Left renal cortex interstitium (tissue), 4 donors: ENCODE data around the gene EML5. TPM values are rescaled to one million over a fixed set of nuclear protein-coding genes. Genes with fewer than 3 reads are reported as not detected.
A peak's percentile ranks its signal among the peaks of the same experiment; 100 is the strongest.

Experiments used
- DNase-seq, 4 donors: peaks; one replicate each; pipeline ENCODE4 v3.0.0-alpha.2; 2013; ENCODE audit warnings: low read depth in 4 of 4, low spot score in 2 of 4, missing footprints in 1 of 4
- polyA plus RNA-seq, 4 donors: library from polyadenylated mRNA; unstranded; fragments of 120-200 nt; gene quantifications; one replicate each; pipeline ENCODE4 v1.2.1, GENCODE V29; 2013; ENCODE audit not compliant: insufficient read length in 4 of 4

EML5 gene
- polyA plus RNA-seq, 4 donors = 2.2 to 3.5 (median 2.8) TPM

GRCh38 chr14:88733121-88733520 lies 59.6 kb downstream of the EML5 start:
- no peak for DNase-seq

GRCh38 chr14:88729159-88729558 lies 63.6 kb downstream of the EML5 start:
- no peak for DNase-seq

GRCh38 chr14:88727057-88727456 lies 65.7 kb downstream of the EML5 start:
- DNase-seq = no peak

- no peak for DNase-seq
Observed at GRCh38 chr14:88710709-88711108, 82.0 kb downstream of the EML5 start.

- DNase-seq = no peak
Observed at GRCh38 chr14:88707088-88707487, 85.7 kb downstream of the EML5 start.

- no peak for DNase-seq
Observed at GRCh38 chr14:88706425-88706824, 86.3 kb downstream of the EML5 start.

GRCh38 chr14:88698651-88699050 lies 94.1 kb downstream of the EML5 start:
- DNase-seq = no peak

- DNase-seq = no peak
Observed at GRCh38 chr14:88695870-88696269, 96.9 kb downstream of the EML5 start.

- DNase-seq = no peak
Observed at GRCh38 chr14:88688386-88688785, 104.4 kb downstream of the EML5 start.

GRCh38 chr14:88683119-88683518 lies 109.6 kb downstream of the EML5 start:
- no peak for DNase-seq

- DNase-seq = no peak
Observed at GRCh38 chr14:88682495-88683114, 110.1 kb downstream of the EML5 start.

- no peak for DNase-seq
Observed at GRCh38 chr14:88681755-88682494, 110.8 kb downstream of the EML5 start.

GRCh38 chr14:88669346-88669745 lies 123.4 kb downstream of the EML5 start:
- no peak for DNase-seq

GRCh38 chr14:88668448-88669116 lies 124.2 kb downstream of the EML5 start:
- no peak for DNase-seq

- DNase-seq = peak; percentile 20 to 68 (median 46)
Observed at GRCh38 chr14:88667555-88668273, 125.0 kb downstream of the EML5 start.

- no peak for DNase-seq
Observed at GRCh38 chr14:88660056-88660455, 132.7 kb downstream of the EML5 start.

- no peak for DNase-seq
Observed at GRCh38 chr14:88639221-88639620, 153.5 kb downstream of the EML5 start.

GRCh38 chr14:88632512-88632911 lies 160.2 kb downstream of the EML5 start:
- DNase-seq = no peak

- no peak for DNase-seq
Observed at GRCh38 chr14:88631091-88631490, 161.7 kb downstream of the EML5 start.

GRCh38 chr14:88630565-88630964 lies 162.2 kb downstream of the EML5 start:
- no peak for DNase-seq

- peak in 1 of 4 donors; percentile 7 for DNase-seq
Observed at GRCh38 chr14:88628462-88628861, 164.3 kb downstream of the EML5 start.
